Esophagus squamous epithelium (tissue), 4 donors: ENCODE measurements around the gene RUNX1.

Experiments used
- CTCF ChIP-seq, 6 experiments: fragments of 450-650 bp in 4 of 6; fragments of 200-600 bp in 2 of 6; sonication (generic) in 2 of 6; IDR thresholded peaks; one replicate each; pipeline ENCODE4 v1.5.1; 2016 to 2019; ENCODE audit warnings: antibody characterized with exemption in 6 of 6, mild to moderate bottlenecking in 4 of 6, moderate library complexity in 4 of 6
- POLR2A ChIP-seq, 4 donors: fragments of 450-650 bp; IDR thresholded peaks; one replicate each; pipeline ENCODE4 v1.6.1; 2017; ENCODE audit warnings: antibody characterized with exemption in 4 of 4, mild to moderate bottlenecking in 4 of 4, moderate library complexity in 3 of 4

- no peak for TF ChIP-seq CTCF (IDR thresholded peaks at IDR 0.05)
- TF ChIP-seq POLR2A (IDR thresholded peaks at IDR 0.05): no peak
Measured at GRCh38 chr21:34919406-34919805, 129.7 kb downstream of the RUNX1 start.
